ENCODE data around the gene RAD54L. TPM values are rescaled to one million over a fixed set of nuclear protein-coding genes. Genes with fewer than 3 reads are reported as not detected.
"Not testable (repeated sequence)": the region's sequence is repeated elsewhere in the genome, so short reads cannot be mapped to it uniquely, and the experiment has no call there.

Gene RAD54L
- total RNA-seq, 1 experiment from 2014 or later, result 28.9 TPM

DNA sequence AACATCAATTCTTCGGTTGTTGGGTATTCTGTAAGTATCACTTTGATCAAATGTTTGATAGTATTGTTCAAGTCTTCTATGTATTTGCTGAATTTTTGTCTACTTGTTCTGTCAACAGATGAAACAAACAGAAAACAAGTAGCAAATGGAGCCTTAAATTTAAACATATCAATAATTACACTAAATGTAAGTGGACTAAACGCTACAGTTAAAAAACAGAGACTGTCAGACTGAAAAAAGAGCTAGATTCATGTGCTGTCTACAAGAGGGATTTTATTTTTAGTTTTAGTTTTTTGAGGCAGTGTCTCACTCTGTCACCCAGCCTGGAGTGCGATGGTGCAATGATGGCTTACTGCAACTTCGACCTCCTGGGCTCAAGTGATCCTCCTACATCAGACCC is 10.7 kb upstream of the RAD54L start:
- Histone ChIP-seq H3K79me2 (ENCODE audit: insufficient read depth, low read length) (no peaks in the 10 kb centered on the region), H4K20me1 (ENCODE audit: insufficient read depth) (no peaks in the 10 kb centered on the region), H3K27me3 (ENCODE audit: insufficient read depth, low read length) (no peaks in the 10 kb centered on the region), H3K9me3 (ENCODE audit: control insufficient read depth in 1 of 2, insufficient read depth in 1 of 2, low read depth in 1 of 2, low read length in 2 of 2) (peaks cover 4 to 8% of the 10 kb centered on the region in 2 experiments; a peak in 2 of 4 replicates), H3K27ac (ENCODE audit: low read depth, low read length) (no peak overlapping the region), H3K4me3 (replicated peaks in 1 of 2; ENCODE audit: low read depth in 1 of 2, low read length in 2 of 2) (no peak overlapping the region), H3K36me3 (ENCODE audit: control insufficient read depth in 1 of 2, insufficient read depth in 2 of 2, low read length in 2 of 2) (no peaks in the 10 kb centered on the region), H3K4me2 (ENCODE audit: low read length) (no peak overlapping the region), H3K9ac (ENCODE audit: low read length) (no peak overlapping the region), H2AFZ (ENCODE audit: low read depth, low read length, poor library complexity, severe bottlenecking) (no peak overlapping the region), H3K4me1 (ENCODE audit: control insufficient read depth in 1 of 2, insufficient read depth in 2 of 2, low read length in 2 of 2) (no peaks in the 10 kb centered on the region), H3K9me2 (ENCODE audit: insufficient read depth) (no peaks in the 10 kb centered on the region)
- no TSS peak for BruUV-seq (replicated peaks)
- ChIA-PET RAD21 (ENCODE audit: low non-redundant PET in 1 of 2, low total read pairs in 2 of 2, uncharacterized antibody in 2 of 2, unreplicated experiment in 2 of 2) (no interaction called here), CTCF (interaction anchor here (1.6 kb wide), 1 partner anchor 13 kb away, joined by 6 read pairs; no protein-coding TSS in a partner anchor), POLR2A (no interaction called here)
- intact Hi-C loops (cut with micrococcal nuclease), result no loop called here
- ATAC-seq (no peak), DNase-seq (ENCODE audit: low read depth, low spot score) (no peak)
- no peak for TF ChIP-seq ZFX (IDR thresholded peaks at IDR 0.05)
- no peak for TF ChIP-seq SRF (IDR thresholded peaks at IDR 0.05; ENCODE audit: low read depth)
- TF ChIP-seq REST (IDR thresholded peaks at IDR 0.05; ENCODE audit: low read depth), result no peak
- TF ChIP-seq TCF7L2 (IDR thresholded peaks at IDR 0.05; ENCODE audit: borderline replicate concordance, extremely low read depth, insufficient read depth, insufficient read length), result no peak
- TF ChIP-seq, protein P1, sequence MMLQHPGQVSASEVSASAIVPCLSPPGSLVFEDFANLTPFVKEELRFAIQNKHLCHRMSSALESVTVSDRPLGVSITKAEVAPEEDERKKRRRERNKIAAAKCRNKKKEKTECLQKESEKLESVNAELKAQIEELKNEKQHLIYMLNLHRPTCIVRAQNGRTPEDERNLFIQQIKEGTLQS (IDR thresholded peaks at IDR 0.05), result no peak
- TF ChIP-seq POLR2AphosphoS5 (IDR thresholded peaks at IDR 0.05; ENCODE audit: low read depth, low read length), result no peak
- no peak for TF ChIP-seq RAD21 (IDR thresholded peaks at IDR 0.05; ENCODE audit: low read depth)
- TF ChIP-seq EGR1 (IDR thresholded peaks at IDR 0.05; ENCODE audit: low read depth), result no peak
- TF ChIP-seq, protein P2, sequence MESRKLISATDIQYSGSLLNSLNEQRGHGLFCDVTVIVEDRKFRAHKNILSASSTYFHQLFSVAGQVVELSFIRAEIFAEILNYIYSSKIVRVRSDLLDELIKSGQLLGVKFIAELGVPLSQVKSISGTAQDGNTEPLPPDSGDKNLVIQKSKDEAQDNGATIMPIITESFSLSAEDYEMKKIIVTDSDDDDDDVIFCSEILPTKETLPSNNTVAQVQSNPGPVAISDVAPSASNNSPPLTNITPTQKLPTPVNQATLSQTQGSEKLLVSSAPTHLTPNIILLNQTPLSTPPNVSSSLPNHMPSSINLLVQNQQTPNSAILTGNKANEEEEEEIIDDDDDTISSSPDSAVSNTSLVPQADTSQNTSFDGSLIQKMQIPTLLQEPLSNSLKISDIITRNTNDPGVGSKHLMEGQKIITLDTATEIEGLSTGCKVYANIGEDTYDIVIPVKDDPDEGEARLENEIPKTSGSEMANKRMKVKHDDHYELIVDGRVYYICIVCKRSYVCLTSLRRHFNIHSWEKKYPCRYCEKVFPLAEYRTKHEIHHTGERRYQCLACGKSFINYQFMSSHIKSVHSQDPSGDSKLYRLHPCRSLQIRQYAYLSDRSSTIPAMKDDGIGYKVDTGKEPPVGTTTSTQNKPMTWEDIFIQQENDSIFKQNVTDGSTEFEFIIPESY (IDR thresholded peaks at IDR 0.05; ENCODE audit: extremely low read depth, insufficient replicate concordance, low read length), result no peak
- no peak for TF ChIP-seq CBX3 (IDR thresholded peaks at IDR 0.05; ENCODE audit: low read depth)
- no peak for TF ChIP-seq CEBPB (IDR thresholded peaks at IDR 0.05; ENCODE audit: low read depth)
- no peak for TF ChIP-seq SIN3A (IDR thresholded peaks at IDR 0.05; ENCODE audit: low read depth)

- H3K4me3 ChIP-seq (replicated peaks in 1 of 2; ENCODE audit: low read depth in 1 of 2, low read length in 2 of 2); H3K4me1 ChIP-seq (ENCODE audit: control insufficient read depth in 1 of 2, insufficient read depth in 2 of 2, low read length in 2 of 2); H3K4me2 ChIP-seq (ENCODE audit: low read length); H4K20me1 ChIP-seq (ENCODE audit: insufficient read depth); POLR2A ChIA-PET; H2AFZ ChIP-seq (ENCODE audit: low read depth, low read length, poor library complexity, severe bottlenecking); H3K79me2 ChIP-seq (ENCODE audit: insufficient read depth, low read length); H3K27ac ChIP-seq (ENCODE audit: low read depth, low read length); H3K27me3 ChIP-seq (ENCODE audit: insufficient read depth, low read length); ATAC-seq; H3K9me3 ChIP-seq (ENCODE audit: control insufficient read depth in 1 of 2, insufficient read depth in 1 of 2, low read depth in 1 of 2, low read length in 2 of 2); RAD21 ChIA-PET (ENCODE audit: low non-redundant PET in 1 of 2, low total read pairs in 2 of 2, uncharacterized antibody in 2 of 2, unreplicated experiment in 2 of 2); H3K9me2 ChIP-seq (ENCODE audit: insufficient read depth); DNase-seq (ENCODE audit: low read depth, low spot score); CTCF ChIA-PET; BruUV-seq (replicated peaks); H3K36me3 ChIP-seq (ENCODE audit: control insufficient read depth in 1 of 2, insufficient read depth in 2 of 2, low read length in 2 of 2); H3K9ac ChIP-seq (ENCODE audit: low read length); intact Hi-C loops (cut with micrococcal nuclease): not testable (repeated sequence)
Observed at GRCh38 chr1:46238865-46239264, 8.7 kb upstream of the RAD54L start.

Data from HCT116 (cell line).